IPS-20b (cell line): ENCODE results near the gene KRT5.
"Not testable (repeated sequence)": the region's sequence is repeated elsewhere in the genome, so short reads cannot be mapped to it uniquely, and the experiment has no call there.

Experiments
- H3K27ac ChIP-seq: one replicate; pipeline ENCODE4 v1.5.1; 2013; ENCODE audit warnings: low read length
- H3K27me3 ChIP-seq: 2 replicates; pipeline ENCODE4 v1.6.1; 2013; ENCODE audit warnings: mild to moderate bottlenecking, low read length, inconsistent platforms; ENCODE audit not compliant: insufficient read depth
- H3K36me3 ChIP-seq: 2 replicates; pipeline ENCODE4 v1.6.1; 2013; ENCODE audit warnings: low read depth, mild to moderate bottlenecking, inconsistent platforms, low read length, moderate library complexity; ENCODE audit not compliant: insufficient read depth
- H3K4me1 ChIP-seq: 2 replicates; pipeline ENCODE4 v1.6.1; 2013; ENCODE audit warnings: mild to moderate bottlenecking, control low read depth, inconsistent platforms, low read length, moderate library complexity; ENCODE audit not compliant: insufficient read depth
- H3K4me3 ChIP-seq: 2 replicates; pipeline ENCODE4 v1.5.1; 2013; ENCODE audit warnings: mild to moderate bottlenecking, low read length, inconsistent platforms
- H3K9ac ChIP-seq: 2 replicates; pipeline ENCODE4 v1.6.1; 2013; ENCODE audit warnings: low read depth, mild to moderate bottlenecking, inconsistent platforms, low read length, moderate library complexity
- H3K9me3 ChIP-seq: 2 replicates; pipeline ENCODE4 v1.6.1; 2013; ENCODE audit warnings: mild to moderate bottlenecking, low read depth, low read length, inconsistent platforms; ENCODE audit not compliant: insufficient read depth

The KRT5 gene

DNA sequence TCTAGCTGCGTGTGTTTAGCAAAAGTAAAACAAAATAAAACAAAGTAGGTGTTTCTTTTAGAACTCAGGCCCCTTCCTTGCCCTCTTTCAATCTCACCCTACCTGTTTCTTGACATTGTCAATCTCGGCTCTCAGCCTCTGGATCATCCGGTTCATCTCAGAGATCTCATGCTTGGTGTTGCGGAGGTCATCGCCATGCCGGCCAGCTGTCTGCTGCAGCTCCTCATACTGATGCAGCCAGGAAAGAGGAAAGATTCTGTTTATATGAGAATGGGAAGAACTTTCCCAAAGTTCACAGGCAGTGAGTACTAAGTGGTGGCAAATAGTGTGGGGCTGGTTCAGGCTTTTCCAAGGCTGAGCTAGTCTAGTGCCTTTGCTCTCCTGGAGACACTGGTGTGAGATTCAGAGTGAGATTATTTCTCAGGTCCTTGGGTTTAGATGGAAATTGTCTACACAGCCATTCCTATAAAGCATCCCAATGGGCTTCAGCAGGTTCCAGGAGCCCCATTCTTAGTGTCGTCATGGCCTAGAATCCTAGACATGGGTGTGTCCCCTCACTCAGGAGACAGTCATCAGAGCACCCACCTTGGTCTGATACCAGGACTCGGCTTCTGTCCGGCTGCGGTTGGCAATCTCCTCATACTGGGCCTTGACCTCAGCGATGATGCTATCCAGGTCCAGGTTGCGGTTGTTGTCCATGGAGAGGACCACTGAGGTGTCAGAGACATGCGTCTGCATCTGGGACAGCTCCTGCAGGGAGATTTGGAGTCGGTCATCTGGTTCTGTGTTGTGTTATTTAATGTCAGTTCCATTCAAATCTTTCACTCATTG lies 3.0 kb downstream of the KRT5 start:
- Histone ChIP-seq H3K9me3 (no peaks in the 10 kb centered on the region), H3K4me1 (no peaks in the 10 kb centered on the region), H3K27ac (no peak overlapping the region), H3K27me3 (no peaks in the 10 kb centered on the region), H3K9ac (no peak overlapping the region), H3K4me3 (no peak overlapping the region), H3K36me3 (no peaks in the 10 kb centered on the region)

DNA sequence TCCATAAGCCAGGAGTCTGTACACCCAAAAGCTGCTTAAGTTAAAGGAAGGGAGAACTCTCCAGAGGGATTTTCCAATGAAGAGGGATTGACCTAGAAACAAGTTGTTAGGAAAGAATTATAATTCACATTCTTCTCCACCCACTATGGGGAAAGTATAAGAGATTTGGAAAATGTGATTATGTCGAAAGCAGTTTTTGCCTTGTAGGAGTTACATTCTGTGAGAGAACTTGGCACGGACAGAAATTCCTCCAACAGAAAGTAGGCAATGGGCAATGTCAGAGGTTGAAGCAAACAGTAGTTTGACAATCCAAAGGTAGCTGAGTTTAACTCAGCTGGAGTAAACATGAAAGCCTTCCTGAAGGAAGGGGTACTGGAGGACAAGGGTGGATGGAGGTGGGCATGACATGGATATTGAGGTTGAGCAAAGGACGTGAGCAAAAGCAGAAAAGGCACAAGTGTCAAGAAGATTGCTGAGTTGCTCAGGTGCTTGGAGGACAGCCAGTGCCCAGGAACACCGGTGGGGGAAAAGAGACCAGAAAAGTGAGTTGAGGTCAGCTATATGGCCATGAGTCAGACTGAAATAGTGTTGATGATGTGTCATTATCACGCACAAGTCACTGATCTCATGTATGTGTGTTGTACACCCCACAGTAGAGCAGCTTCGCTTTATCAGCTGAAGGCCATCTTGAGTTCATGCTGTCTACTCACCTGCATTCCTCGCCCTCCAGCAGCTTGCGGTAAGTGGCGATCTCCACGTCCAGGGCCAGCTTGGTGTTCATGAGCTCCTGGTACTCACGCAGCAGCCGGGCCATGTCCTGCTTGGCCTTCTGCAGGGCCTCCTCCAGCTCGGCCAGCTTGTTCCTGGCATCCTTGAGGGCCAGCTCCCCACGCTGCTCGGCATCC lies 4.0 kb downstream of the KRT5 start:
- Histone ChIP-seq H3K4me3 (no peak overlapping the region), H3K27me3 (no peaks in the 10 kb centered on the region), H3K9me3 (peaks cover 1% of the 10 kb centered on the region; the same call in 1 of the 2 replicates), H3K4me1 (no peaks in the 10 kb centered on the region), H3K27ac (no peak overlapping the region), H3K9ac (no peak overlapping the region), H3K36me3 (no peaks in the 10 kb centered on the region)

DNA sequence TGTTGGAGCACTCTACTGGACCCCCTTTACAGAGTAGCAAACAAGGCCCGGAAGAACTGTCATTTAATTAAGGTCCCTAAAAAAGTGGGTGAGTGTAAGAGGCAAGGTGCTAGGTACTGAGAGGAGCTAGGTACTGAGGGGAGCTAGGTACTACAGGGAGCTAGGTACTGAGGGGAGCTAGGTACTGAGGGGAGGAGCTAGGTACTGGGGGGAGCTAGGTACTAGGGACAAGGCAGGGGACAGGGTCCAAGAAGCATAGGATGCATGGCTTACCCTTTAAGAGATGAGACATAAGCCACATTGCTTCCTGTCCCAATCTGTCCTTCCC lies 4.9 kb downstream of the KRT5 start:
- Histone ChIP-seq H3K4me3 (no peak overlapping the region), H3K27me3 (no peaks in the 10 kb centered on the region), H3K36me3 (no peaks in the 10 kb centered on the region), H3K9me3 (peaks cover 7% of the 10 kb centered on the region; the same call in 1 of the 2 replicates), H3K27ac (no peak overlapping the region), H3K9ac (no peak overlapping the region), H3K4me1 (no peaks in the 10 kb centered on the region)

DNA sequence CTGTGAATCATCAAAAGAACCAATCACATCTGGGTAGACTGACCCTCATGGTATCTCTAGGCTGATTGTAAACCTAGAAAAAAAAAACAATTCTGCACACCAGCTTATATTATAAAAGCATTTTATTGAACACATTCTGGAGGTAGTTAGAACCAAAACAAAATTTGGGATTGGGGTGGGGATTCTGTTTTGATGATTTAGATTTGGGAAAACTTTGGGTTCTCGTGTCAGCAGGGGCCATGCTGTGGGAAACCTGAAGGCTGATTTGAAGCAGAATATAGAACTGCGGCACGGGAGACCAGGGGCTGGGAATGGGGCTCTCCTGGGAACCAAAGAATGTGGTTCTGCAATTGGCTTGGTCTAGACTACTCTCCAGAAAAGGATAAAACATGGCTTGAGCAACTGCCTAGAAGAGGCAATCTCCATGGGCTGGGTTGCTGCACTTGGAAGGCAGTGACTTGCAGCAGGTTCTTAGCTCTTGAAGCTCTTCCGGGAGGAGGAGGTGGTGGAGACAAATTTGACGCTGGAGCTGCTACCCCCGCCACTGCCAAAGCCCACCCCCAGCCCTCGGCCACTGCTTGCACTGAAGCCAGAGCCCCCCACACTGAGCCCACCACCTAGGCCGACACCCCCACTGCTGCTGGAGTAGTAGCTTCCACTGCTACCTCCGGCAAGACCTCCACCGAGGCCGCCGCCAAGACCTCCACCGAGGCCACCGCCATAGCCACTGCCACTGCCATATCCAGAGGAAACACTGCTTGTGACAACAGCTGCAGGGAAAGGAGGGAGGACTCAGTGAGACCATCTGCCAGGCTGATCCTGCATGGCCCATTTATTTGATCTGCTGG lies 5.5 kb downstream of the KRT5 start:
- no peaks in the 10 kb centered on the region for H3K27me3 ChIP-seq
- H3K9me3 ChIP-seq = peaks cover 8% of the 10 kb centered on the region; the same call in 1 of the 2 replicates
- H3K4me1 ChIP-seq = no peaks in the 10 kb centered on the region
- H3K36me3 ChIP-seq = no peaks in the 10 kb centered on the region
- no peak overlapping the region for H3K4me3 ChIP-seq
- H3K27ac ChIP-seq = no peak overlapping the region
- H3K9ac ChIP-seq = no peak overlapping the region

DNA sequence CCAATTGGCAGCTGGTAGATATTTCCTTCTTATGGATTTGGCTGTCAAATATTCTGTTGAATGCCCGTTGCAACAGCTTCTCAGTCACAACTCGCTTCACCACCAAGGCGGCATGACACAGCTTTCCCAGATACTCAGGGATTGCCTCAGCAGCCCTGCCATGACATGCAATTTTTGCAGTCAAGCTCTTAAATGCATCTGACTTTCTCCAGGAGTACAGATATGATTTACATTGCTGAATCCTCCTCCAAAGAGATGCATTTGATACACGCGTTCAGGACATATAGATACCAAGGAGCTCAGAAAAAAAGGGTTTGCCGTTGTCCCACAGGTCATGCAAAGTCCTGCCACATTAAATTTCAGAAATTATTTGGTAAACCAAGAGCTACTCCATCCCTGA lies 6.5 kb downstream of the KRT5 start:
- peaks cover 8% of the 10 kb centered on the region; the same call in 1 of the 2 replicates for H3K9me3 ChIP-seq
- no peak overlapping the region for H3K27ac ChIP-seq
- H3K4me1 ChIP-seq = no peaks in the 10 kb centered on the region
- no peaks in the 10 kb centered on the region for H3K36me3 ChIP-seq
- H3K9ac ChIP-seq = no peak overlapping the region
- H3K4me3 ChIP-seq = no peak overlapping the region
- no peaks in the 10 kb centered on the region for H3K27me3 ChIP-seq

DNA sequence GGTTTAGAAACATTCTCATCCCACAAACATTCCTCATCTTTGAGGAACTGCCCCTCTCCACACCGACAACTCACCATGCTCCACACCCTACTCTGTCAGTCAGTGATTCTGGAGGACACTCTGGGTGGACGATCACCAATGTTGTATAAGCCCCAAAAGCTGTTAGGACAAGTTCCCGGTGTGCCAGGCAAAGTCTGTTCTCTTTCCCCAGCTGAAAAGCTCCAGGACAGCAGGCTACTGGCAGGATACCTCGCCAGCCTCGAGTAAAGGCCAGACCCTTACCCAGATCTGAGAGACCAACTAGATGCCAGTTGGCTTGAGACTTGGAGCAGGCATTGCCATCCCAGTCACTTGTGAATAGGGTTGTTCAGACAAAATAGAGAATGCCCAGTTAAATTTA lies 12.0 kb downstream of the KRT5 start:
- no peak overlapping the region for H3K27ac ChIP-seq
- no peak overlapping the region for H3K9ac ChIP-seq
- H3K4me1 ChIP-seq = no peaks in the 10 kb centered on the region
- no peaks in the 10 kb centered on the region for H3K36me3 ChIP-seq
- H3K4me3 ChIP-seq = no peak overlapping the region
- peaks cover 8% of the 10 kb centered on the region; the same call in 1 of the 2 replicates for H3K9me3 ChIP-seq
- H3K27me3 ChIP-seq = no peaks in the 10 kb centered on the region

DNA sequence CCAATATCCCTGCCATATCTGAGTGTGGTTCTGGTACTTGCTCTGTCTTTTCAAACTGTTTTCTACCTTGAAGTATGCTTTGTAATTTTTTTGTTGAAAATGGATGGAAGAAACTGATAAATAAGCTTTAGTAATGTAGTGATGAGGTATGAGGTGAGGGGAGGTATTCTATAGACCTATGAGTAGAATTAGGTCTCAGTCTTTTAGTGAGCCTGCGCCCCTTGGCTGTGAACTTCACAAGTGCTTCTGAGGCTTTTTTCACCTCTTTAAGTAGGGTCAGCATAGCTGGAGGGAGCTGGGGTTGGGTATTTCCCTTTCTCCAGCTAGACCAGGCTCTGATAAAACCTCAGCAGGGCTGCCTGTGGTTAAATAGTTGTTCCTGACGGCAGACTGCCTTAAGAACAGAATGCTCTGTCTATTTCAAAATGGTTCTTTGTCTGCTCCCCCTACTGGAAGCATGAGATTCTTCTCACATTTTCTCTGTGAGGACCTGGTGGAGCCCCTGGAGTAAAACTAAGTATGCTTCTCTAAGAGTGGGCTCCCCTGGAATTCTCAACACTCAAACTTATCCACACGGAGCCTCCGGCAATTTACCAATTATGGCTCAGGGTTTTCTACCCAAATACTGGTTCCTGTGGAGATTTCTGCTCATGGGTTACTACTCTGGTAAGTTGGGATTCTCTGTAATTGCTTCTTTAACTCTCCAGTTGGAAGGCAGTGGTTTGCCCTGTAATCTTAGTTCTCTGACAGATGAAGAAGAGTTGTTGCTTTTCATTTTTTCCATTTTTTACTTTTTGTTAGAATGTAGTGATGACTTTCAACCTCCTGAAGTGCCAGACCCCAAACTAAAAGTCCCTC lies 13.1 kb downstream of the KRT5 start:
- no peaks in the 10 kb centered on the region for H3K36me3 ChIP-seq
- no peak overlapping the region for H3K27ac ChIP-seq
- H3K4me1 ChIP-seq = no peaks in the 10 kb centered on the region
- peaks cover 8% of the 10 kb centered on the region; the same call in 1 of the 2 replicates for H3K9me3 ChIP-seq
- H3K27me3 ChIP-seq = no peaks in the 10 kb centered on the region
- no peak overlapping the region for H3K4me3 ChIP-seq
- no peak overlapping the region for H3K9ac ChIP-seq

DNA sequence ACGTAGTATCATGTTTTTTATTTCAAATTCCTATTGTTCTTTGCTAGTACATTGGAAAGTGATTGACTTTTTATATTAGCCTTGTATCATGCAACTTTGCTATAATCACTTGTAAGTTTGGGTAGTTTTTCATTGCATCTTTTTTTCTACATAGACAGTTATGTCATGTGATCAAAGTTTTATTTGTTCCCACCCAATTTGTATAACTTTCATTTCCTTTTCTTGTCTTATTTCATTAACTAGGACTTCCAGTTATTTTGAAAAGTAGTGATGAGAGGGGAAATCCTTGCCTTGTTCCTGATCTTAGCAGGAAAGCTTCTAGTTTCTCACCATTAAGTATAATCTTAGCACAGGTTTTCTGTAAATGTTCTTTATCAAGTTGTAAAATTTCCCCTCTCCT lies 17.3 kb downstream of the KRT5 start:
- Histone ChIP-seq H3K36me3 (no peaks in the 10 kb centered on the region), H3K9me3 (no peaks in the 10 kb centered on the region), H3K27me3 (no peaks in the 10 kb centered on the region), H3K27ac (no peak overlapping the region), H3K9ac (no peak overlapping the region), H3K4me3 (no peak overlapping the region), H3K4me1 (no peaks in the 10 kb centered on the region)

DNA sequence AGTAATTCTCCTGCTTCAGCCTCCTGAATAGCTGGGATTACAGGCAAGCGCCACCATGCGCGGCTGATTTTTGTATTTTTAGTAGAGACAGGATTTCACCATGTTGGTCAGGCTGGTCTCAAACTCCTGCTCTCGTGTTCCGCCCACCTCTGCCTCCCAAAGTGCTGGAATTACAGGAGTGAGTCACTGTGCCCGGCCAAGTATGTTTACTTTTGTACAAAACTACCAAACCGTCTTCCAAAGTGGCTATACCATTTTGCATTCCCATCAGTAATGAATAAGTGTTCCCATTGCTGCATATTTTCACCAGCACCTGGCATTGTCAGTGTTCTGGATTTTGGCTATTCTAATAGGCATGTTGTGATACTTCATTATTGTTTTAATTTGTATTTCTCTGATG lies 18.7 kb downstream of the KRT5 start:
- no peak overlapping the region for H3K9ac ChIP-seq
- H3K36me3 ChIP-seq = no peaks in the 10 kb centered on the region
- H3K27ac ChIP-seq = no peak overlapping the region
- H3K9me3 ChIP-seq = no peaks in the 10 kb centered on the region
- H3K4me3 ChIP-seq = no peak overlapping the region
- H3K4me1 ChIP-seq = peaks cover 7% of the 10 kb centered on the region; the same call in 1 of the 2 replicates
- H3K27me3 ChIP-seq = no peaks in the 10 kb centered on the region

DNA sequence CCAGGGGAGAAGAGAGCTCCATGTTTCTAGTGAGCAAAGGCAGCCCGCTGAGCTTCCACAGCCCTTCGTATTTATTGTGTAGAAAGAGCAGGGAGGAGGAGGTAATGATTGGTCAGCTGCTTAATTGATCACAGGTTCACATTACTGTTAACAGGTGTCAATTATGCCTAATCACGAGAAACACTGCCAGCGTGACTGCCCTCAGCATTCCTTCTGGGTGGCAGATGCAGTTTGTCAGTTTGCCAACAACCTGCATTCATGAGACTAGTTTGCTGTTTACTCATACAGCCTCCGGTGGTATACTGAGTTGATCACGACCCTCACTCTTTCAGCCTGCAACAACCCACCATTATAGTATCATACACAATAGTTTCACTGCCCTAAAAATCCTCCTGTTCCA lies 19.6 kb downstream of the KRT5 start:
- H3K27ac ChIP-seq, H3K36me3 ChIP-seq, H3K4me3 ChIP-seq, H3K9ac ChIP-seq, H3K27me3 ChIP-seq, H3K9me3 ChIP-seq: not testable (repeated sequence)
- peaks cover 15% of the 10 kb centered on the region; the same call in 1 of the 2 replicates for H3K4me1 ChIP-seq
